Heart left ventricle (tissue), 16 donors: ENCODE data around the gene ACP2. TPM values are rescaled to one million over a fixed set of nuclear protein-coding genes. Genes with fewer than 3 reads are reported as not detected.

Experiments used
- ATAC-seq, 4 donors: fragments of 200-7000 bp; cut with Tn5 transposase; one replicate each; pipeline ENCODE4 v1.9.1; 2020 to 2022; ENCODE audit warnings: moderate library complexity in 4 of 4, mild to moderate bottlenecking in 3 of 4, moderate number of reproducible peaks in 1 of 4
- DNase-seq, 5 donors: peaks; one replicate each; pipeline ENCODE4 v3.0.0-alpha.2; 2020
- H3K27ac ChIP-seq, 12 donors: fragments of 200-600 bp; sonication (generic) in 4 of 12; one replicate each; pipeline versions ENCODE4 v1.5.0 to v1.8.0; 2016 to 2022; ENCODE audit warnings: mild to moderate bottlenecking in 2 of 12
- H3K27me3 ChIP-seq, 9 donors: fragments of 200-600 bp; sonication (generic) in 2 of 9; one replicate each; pipeline versions ENCODE4 v1.5.1 to v1.8.0; 2016 to 2022; ENCODE audit warnings: mild to moderate bottlenecking in 3 of 9
- H3K36me3 ChIP-seq, 9 donors: fragments of 200-600 bp; sonication (generic) in 2 of 9; one replicate each; pipeline versions ENCODE4 v1.5.0 to v1.8.0; 2018 to 2022; ENCODE audit warnings: mild to moderate bottlenecking in 2 of 9
- H3K4me1 ChIP-seq, 12 donors: fragments of 200-600 bp; sonication (generic) in 4 of 12; one replicate each; pipeline versions ENCODE4 v1.5.0 to v1.8.0; 2016 to 2022; ENCODE audit warnings: mild to moderate bottlenecking in 3 of 12
- H3K4me3 ChIP-seq, 12 donors: fragments of 200-600 bp; sonication (generic) in 4 of 12; one replicate each; pipeline versions ENCODE4 v1.5.0 to v1.8.0; 2017 to 2022; ENCODE audit warnings: mild to moderate bottlenecking in 9 of 12, moderate library complexity in 4 of 12
- H3K9me3 ChIP-seq, 12 donors: fragments of 200-600 bp; sonication (generic) in 4 of 12; one replicate each; pipeline versions ENCODE4 v1.5.0 to v1.8.0; 2016 to 2022; ENCODE audit warnings: mild to moderate bottlenecking in 1 of 12
- POLR2A ChIP-seq, 2 donors: fragments of 450-650 bp; IDR thresholded peaks; one replicate each; pipeline ENCODE4 v1.6.1; 2017; ENCODE audit warnings: antibody characterized with exemption in 2 of 2, mild to moderate bottlenecking in 2 of 2, moderate library complexity in 2 of 2
- WGBS, 4 donors: extraction: QIAGEN DNeasy Blood & Tissue Kit in 2 of 4; methylation state at CpG; one replicate each; pipeline versions ENCODE4 v1.1.5 to v1.1.7; 2013 to 2018; 5-methylcytosine and 5-hydroxymethylcytosine counted together
- intact Hi-C, 10 donors: fragments of 100-400 bp; cut with DNase I; formaldehyde crosslinking; loops; one replicate each; pipeline versions ENCODE4 v1.11.1 to v1.14.2; 2022
- polyA plus RNA-seq, 2 donors: library from polyadenylated mRNA; stranded (reverse); fragments of 200-250 nt; gene quantifications; one replicate each; pipeline ENCODE4 v1.2.3, GENCODE V29; 2013
- total RNA-seq, 9 donors: library from RNA; depleted of rRNA in 2 of 9; stranded (reverse); fragments of >200 nt in 2 of 9; fragmentation: NEBNext Ultra II Directional in 3 of 9; extraction: Animal tissue kit (Norgen Biotek cat#: 25700) in 3 of 9; gene quantifications; one replicate each; pipeline versions ENCODE4 v1.1.0 to v1.2.4, GENCODE V29; 2016 to 2023
- TF ChIP-seq, protein P1 (sequence below), 12 donors: fragments of 200-600 bp; sonication (generic) in 4 of 12; IDR thresholded peaks; one replicate each; pipeline versions ENCODE4 v1.5.0 to v1.8.0; 2018 to 2022; ENCODE audit warnings: antibody characterized with exemption in 12 of 12, mild to moderate bottlenecking in 5 of 12
- donor health status: ischemic (EF 13 %, LVEDD 7.1; RV severe dilation, severe dysfunction).
- donor health status: healthy with polysubstance abuse.
- donor health status: DM: no; HTN: yes; CAD: no.
- donor health status: DM: no; HTN: no; CAD: no.
- donor health status: ischemic (EF 25% LVEDD 6.9; RV normal size, moderate dysfunction).
- donor health status: ischemic (EF 25% LVEDD 5.7; RV mildly dilated, moderate dysfunction).
- donor health status: healthy.
- donor health status: DM: yes; HTN: yes; CAD: no.
- donor health status: ischemic (EF 35%, LVEDD 5.7; RV mildly dilated, moderate dysfunction).
- donor health status: nonischemic (EF 11% LVEDD 7.7; RV severe dilation, severe dysfunction).
- donor health status: DM: yes; HTN: yes; CAD: no.
- donor health status: PGD.
- donor health status: ischemic (EF 29% LVEDD 5.4; RV normal size, mild dysfunction).
- donor health status: nonischemic (EF 23%, LVEDD 6.1; RV moderate dilation, normal function).

The ACP2 gene
- total and polyA plus RNA-seq, 11 donors, result 18.0 to 60.4 (median 26.6) TPM

GRCh38 chr11:47242596-47243192 lies 5.9 kb downstream of the ACP2 start:
- Histone ChIP-seq H3K36me3 (peaks cover 0 to 100% (median 80%) of the 10 kb centered on the region in 9 donors), H3K27ac (no peak overlapping the region), H3K4me1 (peaks cover 4 to 40% (median 16%) of the 10 kb centered on the region in 12 donors), H3K9me3 (no peaks in the 10 kb centered on the region), H3K4me3 (no peak overlapping the region), H3K27me3 (no peaks in the 10 kb centered on the region)
- intact Hi-C loops, result no loop called here
- TF ChIP-seq POLR2A (IDR thresholded peaks at IDR 0.05), result no peak
- TF ChIP-seq, protein P1, sequence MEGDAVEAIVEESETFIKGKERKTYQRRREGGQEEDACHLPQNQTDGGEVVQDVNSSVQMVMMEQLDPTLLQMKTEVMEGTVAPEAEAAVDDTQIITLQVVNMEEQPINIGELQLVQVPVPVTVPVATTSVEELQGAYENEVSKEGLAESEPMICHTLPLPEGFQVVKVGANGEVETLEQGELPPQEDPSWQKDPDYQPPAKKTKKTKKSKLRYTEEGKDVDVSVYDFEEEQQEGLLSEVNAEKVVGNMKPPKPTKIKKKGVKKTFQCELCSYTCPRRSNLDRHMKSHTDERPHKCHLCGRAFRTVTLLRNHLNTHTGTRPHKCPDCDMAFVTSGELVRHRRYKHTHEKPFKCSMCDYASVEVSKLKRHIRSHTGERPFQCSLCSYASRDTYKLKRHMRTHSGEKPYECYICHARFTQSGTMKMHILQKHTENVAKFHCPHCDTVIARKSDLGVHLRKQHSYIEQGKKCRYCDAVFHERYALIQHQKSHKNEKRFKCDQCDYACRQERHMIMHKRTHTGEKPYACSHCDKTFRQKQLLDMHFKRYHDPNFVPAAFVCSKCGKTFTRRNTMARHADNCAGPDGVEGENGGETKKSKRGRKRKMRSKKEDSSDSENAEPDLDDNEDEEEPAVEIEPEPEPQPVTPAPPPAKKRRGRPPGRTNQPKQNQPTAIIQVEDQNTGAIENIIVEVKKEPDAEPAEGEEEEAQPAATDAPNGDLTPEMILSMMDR (IDR thresholded peaks at IDR 0.05), result no peak
- ATAC-seq, result no peak
- 90 to 99% (median 91%) methylated on average over 10 to 21 of the region's 21 CpGs for WGBS, 4 donors
- no peak for DNase-seq

- DNase-seq, result no peak
- no peak for ATAC-seq
- TF ChIP-seq, protein P1 (IDR thresholded peaks at IDR 0.05), result no peak
- Histone ChIP-seq H3K27me3 (no peaks in the 10 kb centered on the region), H3K4me1 (peaks cover 0 to 31% (median 8%) of the 10 kb centered on the region in 12 donors), H3K4me3 (no peak overlapping the region), H3K27ac (no peak overlapping the region), H3K9me3 (no peaks in the 10 kb centered on the region), H3K36me3 (peaks cover 0 to 99% (median 80%) of the 10 kb centered on the region in 9 donors)
- intact Hi-C loops, result no loop called here
- 85 to 92% (median 88%) methylated on average over 3 of the region's 3 CpGs for WGBS, 4 donors
Observed at GRCh38 chr11:47241841-47242301, 6.7 kb downstream of the ACP2 start.

DNA sequence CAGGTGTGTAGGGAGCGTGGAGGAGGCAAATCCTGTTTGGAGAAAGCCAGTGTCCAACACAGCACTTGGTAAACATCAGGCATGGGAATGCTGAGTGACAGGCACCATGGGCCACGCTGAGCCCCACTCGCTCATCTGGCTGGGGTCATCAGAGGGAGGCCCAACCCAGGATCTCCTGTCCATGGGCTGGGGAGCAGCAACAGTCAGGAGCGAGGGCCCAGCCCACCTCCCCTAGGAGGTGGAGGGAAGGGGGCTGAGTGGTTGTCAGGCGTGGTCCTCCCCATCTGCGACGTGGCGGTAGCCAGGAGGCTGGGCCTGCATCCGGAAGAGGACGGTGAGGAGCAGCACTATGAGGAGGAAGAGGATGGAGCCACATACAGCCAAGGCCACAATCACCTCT lies 8.8 kb downstream of the ACP2 start:
- no peak for TF ChIP-seq POLR2A (IDR thresholded peaks at IDR 0.05)
- TF ChIP-seq, protein P1 (IDR thresholded peaks at IDR 0.05), result no peak
- H3K4me3 ChIP-seq, result no peak overlapping the region
- H3K27me3 ChIP-seq, result no peaks in the 10 kb centered on the region
- DNase-seq (no peak), ATAC-seq (no peak)
- peak overlapping the region in 3 of 12 donors; percentile 9 to 59 (median 50) for H3K27ac ChIP-seq
- intact Hi-C loops, result loop anchor here in 2 of 10 donors (10.0 kb wide), 1 partner anchor 115 kb away; the partner anchor contains the start of gene MYBPC3 (in 2 of the 2)
- 88 to 97% (median 93%) methylated on average over 9 to 10 of the region's 10 CpGs for WGBS, 4 donors
- no peaks in the 10 kb centered on the region for H3K9me3 ChIP-seq
- peaks cover 1 to 33% (median 8%) of the 10 kb centered on the region in 12 donors for H3K4me1 ChIP-seq
- H3K36me3 ChIP-seq, result peaks cover 0 to 94% (median 61%) of the 10 kb centered on the region in 9 donors

DNA sequence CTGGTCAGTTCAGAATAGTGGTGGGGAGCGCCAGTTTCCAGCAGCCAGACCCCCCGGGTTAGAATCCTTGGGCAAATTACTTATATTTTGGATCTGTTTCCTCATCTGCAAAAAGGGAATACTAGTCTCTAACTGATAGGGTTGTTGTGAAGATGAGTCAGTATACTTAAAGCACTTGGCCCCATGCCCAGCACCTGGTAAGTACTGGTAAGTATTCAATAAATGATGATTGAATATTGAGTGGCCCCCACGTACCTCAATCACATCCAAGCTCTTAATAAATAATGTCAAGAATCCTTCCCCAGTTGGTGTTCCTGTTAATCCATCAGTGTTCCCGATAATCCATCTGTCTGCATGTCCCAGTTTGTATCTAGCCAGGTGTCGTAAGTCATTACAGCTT lies 12.1 kb downstream of the ACP2 start:
- H3K27ac ChIP-seq, result no peak overlapping the region
- H3K9me3 ChIP-seq, result no peaks in the 10 kb centered on the region
- ATAC-seq (no peak), DNase-seq (peak in 1 of 5 donors; percentile 22)
- intact Hi-C loops, result loop anchor here in 2 of 10 donors (10.0 kb wide), 1 partner anchor 118 kb away; the partner anchor contains the start of gene MYBPC3 (in 2 of the 2)
- TF ChIP-seq, protein P1 (IDR thresholded peaks at IDR 0.05), result no peak
- no peak for TF ChIP-seq POLR2A (IDR thresholded peaks at IDR 0.05)
- WGBS, 4 donors, result 77 to 93% (median 85%) methylated on average over 5 of the region's 5 CpGs
- H3K4me1 ChIP-seq, result peaks cover 3 to 45% (median 14%) of the 10 kb centered on the region in 12 donors
- H3K4me3 ChIP-seq, result no peak overlapping the region
- peaks cover 0 to 74% (median 28%) of the 10 kb centered on the region in 9 donors for H3K36me3 ChIP-seq
- no peaks in the 10 kb centered on the region for H3K27me3 ChIP-seq
